NCI-H2227 (cell line): ENCODE results near the gene IRX4.

Source experiments
- DNase-seq: peaks from one replicate; lab custom pipeline; 2025; ENCODE audit not compliant: unreplicated experiment; lab: John Stamatoyannopoulos, UW

The IRX4 gene

GRCh38 chr5:1840741-1841521, 41.8 kb downstream of the IRX4 start:
- DNase-seq: peak; percentile 40

- DNase-seq: no peak
Observed at GRCh38 chr5:1840071-1840547, 42.6 kb downstream of the IRX4 start.

DNA sequence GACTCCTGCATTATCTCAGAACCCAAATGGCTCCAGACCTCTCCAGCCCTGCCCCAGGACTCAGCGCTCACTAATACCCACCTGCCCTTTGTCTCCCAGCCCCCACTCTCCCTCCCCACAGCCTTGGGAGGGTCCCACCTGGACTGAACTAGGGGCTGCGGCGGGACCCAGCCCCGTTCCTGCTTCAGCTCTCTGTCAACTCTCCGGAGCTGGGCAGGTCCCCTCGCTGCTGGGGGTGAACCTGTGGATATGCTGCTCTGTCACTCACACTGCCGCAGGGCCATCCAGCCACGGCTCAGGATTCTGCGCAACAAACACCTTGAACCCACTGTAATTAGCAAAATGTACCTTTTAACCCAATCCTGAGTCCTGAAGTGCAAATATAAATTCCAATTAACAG, 44.7 kb downstream of the IRX4 start:
- DNase-seq: no peak

DNA sequence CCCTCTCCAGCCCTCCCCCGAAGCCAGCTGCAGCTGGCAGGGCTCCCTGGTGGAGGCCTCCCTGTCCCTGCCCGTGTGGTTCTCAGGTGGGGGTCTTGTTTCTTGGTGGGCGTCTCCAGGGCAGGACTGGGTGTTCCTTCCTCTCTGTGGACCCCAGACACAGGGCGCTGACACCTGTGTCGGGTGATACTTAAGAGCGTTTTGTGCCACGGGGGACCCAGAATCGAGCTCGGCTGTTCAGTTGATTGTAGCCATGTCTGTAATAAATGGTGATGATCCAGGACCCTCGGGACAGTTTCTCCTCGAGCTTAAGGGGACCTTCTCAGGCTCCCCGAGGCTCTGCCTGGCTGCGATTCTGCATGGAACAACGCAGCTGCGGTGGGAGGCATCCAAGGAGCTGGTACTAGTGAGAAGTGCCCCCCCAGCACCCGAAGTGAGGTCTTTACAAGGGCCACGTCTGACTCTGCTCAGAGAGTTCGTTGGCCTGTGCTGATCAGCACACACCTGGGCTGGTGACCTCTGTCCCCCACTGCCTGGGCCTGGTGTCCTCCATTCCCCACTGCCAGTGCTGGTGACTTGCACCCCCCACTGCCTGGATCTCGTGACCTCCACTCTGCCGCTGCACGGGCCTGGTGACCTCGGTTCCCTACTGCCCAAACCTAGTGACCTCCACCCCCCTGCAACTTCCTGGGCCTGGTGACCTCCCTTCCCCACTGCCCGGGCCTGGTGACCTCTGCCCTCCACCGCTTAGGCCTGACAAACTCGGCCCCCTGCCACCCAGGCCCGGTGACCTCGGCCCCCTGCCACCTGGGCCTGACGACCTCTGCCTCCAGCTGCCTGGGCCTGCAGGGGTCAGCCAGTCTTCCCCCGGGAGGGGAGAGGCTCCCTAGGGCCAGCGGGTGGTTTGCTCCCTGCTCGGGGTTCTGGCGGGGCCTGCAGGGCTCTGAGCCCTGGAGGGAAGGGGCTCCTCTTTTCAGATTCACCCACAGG, 45.5 kb downstream of the IRX4 start:
- no peak for DNase-seq

DNA sequence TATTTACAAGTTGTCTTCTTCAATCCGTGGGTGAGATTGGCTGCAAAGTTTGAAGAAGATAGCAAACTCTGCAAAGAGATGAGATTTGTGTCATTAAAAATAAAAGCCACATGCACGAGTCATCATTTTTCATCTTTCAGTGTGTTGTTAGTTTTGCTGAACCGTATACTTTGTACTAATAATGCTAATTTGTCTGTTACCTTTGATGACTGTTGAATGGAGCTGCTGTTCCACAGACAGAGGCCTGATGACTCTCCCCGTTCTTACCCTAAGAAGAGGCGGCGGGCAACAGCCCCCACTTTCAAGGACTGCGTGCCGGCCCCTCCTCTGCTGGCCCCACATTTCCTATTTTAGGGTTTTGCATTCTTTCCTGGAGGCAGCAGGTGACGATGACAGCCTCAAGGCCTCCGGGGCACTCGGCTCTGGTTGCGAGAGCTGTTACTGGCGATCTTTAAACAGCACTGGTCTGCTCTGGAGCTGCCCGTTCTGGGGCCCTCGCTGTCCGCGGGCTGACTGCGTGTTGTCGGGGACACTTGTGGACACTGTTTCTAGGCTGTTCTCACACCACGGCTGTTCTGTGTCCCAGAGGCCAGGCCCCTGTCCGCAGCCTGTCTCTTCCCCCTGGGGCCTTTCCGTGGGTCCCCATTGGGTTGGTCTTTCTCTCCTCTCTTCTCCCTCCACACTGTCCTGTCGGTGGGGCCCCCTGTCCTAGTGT, 46.4 kb downstream of the IRX4 start:
- no peak for DNase-seq

- no peak for DNase-seq
Observed at GRCh38 chr5:1835431-1835830, 47.3 kb downstream of the IRX4 start.

DNA sequence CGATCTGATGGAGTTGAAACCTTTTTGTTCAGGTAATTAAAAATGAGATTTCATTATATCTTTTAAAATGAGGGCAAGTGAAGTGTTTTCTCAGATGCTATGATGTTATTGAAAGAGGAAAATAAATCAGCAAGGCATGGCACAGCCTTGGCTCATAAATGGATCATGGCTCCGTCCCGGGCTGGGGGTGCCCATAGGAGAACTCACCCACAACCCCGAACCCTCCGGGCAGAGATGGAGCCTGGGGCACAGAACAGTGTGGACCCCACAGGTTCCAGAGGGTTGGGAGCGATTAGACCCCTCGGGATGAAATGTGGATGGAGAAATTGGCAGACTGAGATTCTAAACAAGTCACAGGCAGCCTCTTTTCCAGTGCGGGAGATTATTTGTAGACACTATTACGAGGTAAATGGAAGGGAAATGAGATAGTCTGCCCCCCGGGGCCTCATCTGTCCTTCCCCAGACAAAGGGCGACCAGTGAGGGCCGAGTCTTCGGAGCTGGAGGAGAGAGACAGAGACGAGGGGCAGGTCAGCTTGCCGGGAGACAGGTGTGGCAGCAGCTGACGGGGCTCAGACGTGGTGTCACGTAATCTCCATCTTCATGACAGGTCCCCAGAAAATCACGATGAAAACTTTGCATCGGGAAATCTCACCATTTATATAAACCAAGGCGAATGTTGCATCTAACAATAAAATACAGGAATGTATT, 47.9 kb downstream of the IRX4 start:
- no peak for DNase-seq

DNA sequence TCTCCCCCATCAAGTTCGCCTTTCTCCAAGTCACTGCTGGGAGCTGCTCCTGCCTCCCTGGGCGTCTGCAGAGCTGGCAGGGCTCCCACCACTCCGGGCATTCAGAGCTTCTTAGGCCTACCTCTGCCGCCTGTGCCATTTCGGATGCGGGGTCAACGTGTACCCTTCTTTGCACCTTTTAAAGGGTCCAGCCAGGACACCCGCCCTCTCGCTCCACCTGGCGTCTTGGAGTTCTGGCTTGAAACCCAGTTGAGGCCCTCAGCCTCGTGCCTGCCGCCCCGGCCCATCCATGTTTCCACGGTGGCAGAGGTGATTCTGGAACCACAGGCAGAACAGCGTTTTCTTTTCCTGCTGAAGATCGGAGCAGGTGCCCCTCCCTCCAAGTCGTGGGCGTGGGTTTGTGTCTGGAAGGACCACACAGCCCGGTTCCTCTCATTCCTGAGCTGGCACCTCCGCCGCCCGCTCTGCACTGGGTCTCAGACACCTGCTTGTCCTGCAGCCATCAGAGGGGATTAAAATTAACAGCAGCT, 48.6 kb downstream of the IRX4 start:
- DNase-seq: peak; percentile 18

- DNase-seq: no peak
Observed at GRCh38 chr5:1833264-1834021, 49.3 kb downstream of the IRX4 start.

DNA sequence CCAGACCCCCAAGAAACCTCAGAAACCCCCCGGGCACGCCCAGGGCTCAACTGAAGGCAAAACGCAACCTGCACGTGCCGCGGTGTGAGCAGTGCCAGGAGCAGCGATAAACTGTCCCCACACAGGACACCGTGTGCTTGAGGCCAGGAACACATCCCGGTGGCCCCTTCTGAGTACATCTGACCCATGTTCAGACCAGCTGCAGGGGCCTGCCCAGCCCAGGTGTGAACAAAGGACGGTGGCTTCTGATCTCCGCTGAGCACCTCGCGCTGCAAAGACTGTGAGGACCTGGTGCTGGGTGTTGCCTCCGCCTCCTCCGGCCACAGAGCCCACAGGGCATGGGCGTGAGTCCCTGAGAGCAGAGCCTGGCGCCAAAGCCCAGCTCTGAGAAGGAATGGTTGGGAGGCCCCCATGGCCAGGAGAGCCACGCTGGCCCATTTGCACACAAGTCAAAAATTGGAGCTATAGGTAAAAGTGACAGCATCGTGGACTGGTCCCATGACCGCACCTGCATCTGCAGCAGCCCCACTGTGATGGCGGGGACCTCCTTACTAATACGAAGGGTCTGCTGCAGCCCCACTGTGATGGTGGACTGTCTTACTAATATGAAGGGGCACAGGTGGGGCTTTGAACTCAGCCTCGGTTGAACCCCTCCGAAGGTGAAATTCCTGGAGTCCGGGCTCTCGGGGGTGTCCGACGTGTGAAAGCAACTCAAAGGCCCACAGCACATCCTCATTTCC, 50.0 kb downstream of the IRX4 start:
- DNase-seq: no peak

- no peak for DNase-seq
Observed at GRCh38 chr5:1831677-1832313, 50.9 kb downstream of the IRX4 start.

DNA sequence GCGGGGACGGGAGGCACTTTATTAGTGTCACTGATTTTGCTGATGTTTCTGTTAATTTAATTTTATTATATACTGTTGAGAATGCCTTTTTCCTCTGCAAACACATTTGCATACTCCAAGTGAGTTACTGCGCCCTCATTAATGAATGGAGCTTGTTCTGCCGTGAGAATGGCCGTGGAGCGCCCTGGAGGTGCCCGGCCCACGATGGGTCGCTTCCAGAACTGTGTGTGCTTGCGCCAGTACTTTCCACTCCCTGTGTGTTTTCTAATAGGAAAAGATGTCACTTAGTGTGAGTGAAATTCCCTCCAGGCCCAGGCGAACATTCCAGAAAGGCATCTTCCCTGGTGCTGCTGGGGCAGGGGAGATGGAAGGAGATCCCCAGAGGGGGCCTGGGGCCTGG, 51.5 kb downstream of the IRX4 start:
- DNase-seq: no peak

DNA sequence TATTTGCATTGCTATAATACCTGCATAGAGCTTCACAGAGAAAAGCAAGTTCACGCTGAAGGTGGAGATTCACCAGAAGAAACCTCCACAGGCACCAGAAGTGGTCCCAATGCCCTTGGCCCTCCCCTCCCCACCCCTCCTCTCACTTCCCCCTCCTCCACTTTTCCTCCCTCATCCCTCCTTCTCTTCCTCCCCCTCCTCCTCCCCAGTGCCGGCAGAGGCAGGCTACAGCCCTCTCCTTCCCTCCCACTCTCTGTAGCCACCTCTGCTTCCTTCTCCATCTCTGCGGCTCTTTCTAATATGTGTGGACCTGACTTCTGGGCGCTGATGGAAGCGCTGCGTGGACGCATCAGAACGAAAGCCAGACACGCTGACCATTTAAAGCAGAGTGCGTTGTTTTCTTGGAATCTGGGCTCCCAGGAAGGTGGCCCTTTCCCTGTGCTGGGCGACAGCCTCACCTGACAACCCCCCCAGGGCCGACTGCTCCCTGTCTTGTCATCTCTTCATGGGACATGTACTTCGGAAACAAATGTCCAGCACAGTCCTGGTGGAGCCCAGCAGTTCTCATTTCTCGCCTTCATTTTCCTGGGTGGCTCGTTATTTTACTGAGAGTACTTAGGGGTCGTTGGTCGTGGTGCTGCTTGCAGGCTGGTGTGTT, 52.0 kb downstream of the IRX4 start:
- DNase-seq: no peak

DNA sequence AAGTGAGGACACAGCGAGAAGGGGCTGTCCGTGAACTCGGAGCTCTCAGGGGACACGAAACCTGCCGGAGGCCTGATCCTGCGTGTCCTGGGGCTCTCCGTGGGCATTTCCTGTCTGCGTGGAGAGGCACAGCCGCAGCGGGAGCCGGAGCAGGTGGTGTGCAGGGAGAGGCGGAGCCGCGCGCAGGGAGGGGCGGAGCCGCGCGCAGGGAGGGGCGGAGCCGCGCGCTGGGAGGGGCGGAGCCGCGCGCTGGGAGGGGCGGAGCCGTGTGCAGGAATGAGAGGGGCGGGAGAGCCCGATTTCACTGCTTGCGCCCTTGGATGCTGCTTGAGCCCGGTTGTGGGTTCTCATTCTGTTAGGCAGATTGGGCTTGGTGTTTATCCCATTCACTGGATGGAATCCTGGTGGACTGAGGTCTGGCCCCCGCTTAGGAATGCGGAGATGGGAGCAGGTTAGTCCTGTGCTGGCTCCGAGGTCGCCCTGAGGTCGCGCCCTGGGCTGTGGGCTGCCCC, 54.8 kb downstream of the IRX4 start:
- no peak for DNase-seq
